WTC11 (cell line): ENCODE data around the gene TRRAP. TPM values are rescaled to one million over a fixed set of nuclear protein-coding genes. Genes with fewer than 3 reads are reported as not detected.

ENCODE experiments used
- ATAC-seq: fragments of 200-7000 bp; cut with Tn5 transposase; 2 replicates; pipeline ENCODE4 v1.10.0; 2021; ENCODE audit warnings: mild to moderate bottlenecking, moderate library complexity
- CTCF ChIA-PET: fragments of 300-600 bp; sonication (Branson Sonifier 250); formaldehyde crosslinking; loops from one replicate; lab custom pipeline; 2021; ENCODE audit warnings: antibody characterized with exemption; lab: Charles Lee
- POLR2A ChIA-PET: fragments of 350-600 bp; sonication (Branson Sonifier 250); formaldehyde crosslinking; loops from one replicate; lab custom pipeline; 2021; ENCODE audit warnings: antibody characterized with exemption; lab: Charles Lee
- DNase-seq: peaks from one replicate; pipeline ENCODE4 v3.0.0; 2021; ENCODE audit warnings: low spot score
- H3K27ac Mint-ChIP-seq: 2 replicates; pipeline ENCODE4 v1.8.0; 2021; ENCODE audit warnings: mixed read lengths
- H3K27me3 Mint-ChIP-seq: 2 replicates; pipeline ENCODE4 v1.8.0; 2021; ENCODE audit warnings: low read depth, mild to moderate bottlenecking, moderate library complexity, mixed read lengths
- H3K36me3 Mint-ChIP-seq: 2 replicates; pipeline ENCODE4 v1.8.0; 2021; ENCODE audit warnings: mixed read lengths
- H3K4me1 Mint-ChIP-seq: 2 replicates; pipeline ENCODE4 v1.8.0; 2022; ENCODE audit warnings: mixed read lengths
- H3K4me3 Mint-ChIP-seq: 2 replicates; pipeline ENCODE4 v1.8.0; 2021; ENCODE audit warnings: mild to moderate bottlenecking, moderate library complexity, mixed read lengths
- H3K9me3 Mint-ChIP-seq: 2 replicates; pipeline ENCODE4 v1.8.0; 2021; ENCODE audit warnings: mixed read lengths
- ATF2 ChIP-seq: sonication (generic); formaldehyde crosslinking; IDR thresholded peaks from 2 replicates; pipeline ENCODE4 v1.8.1; 2022; ENCODE audit warnings: low read depth, missing genetic modification reagents, borderline replicate concordance
- E2F5 ChIP-seq: sonication (generic); formaldehyde crosslinking; IDR thresholded peaks from 2 replicates; pipeline ENCODE4 v1.8.1; 2022; ENCODE audit warnings: mild to moderate bottlenecking, moderate library complexity, missing genetic modification reagents
- FOXP1 ChIP-seq: sonication (generic); formaldehyde crosslinking; IDR thresholded peaks from 2 replicates; pipeline ENCODE4 v1.8.0; 2022; ENCODE audit warnings: missing genetic modification reagents, mild to moderate bottlenecking, moderate library complexity, borderline replicate concordance
- FOXP4 ChIP-seq: sonication (generic); formaldehyde crosslinking; IDR thresholded peaks from 2 replicates; pipeline ENCODE4 v1.8.0; 2022; ENCODE audit warnings: mild to moderate bottlenecking, missing genetic modification reagents
- GTF2I ChIP-seq: fragments of 250-450 bp; sonication (Bioruptor Pico); conservative IDR thresholded peaks from 2 replicates; pipeline ENCODE4 v1.4.0; 2021; ENCODE audit warnings: mild to moderate bottlenecking
- HMGA2 ChIP-seq: fragments of 250-450 bp; sonication (Bioruptor Pico); IDR thresholded peaks from 2 replicates; pipeline ENCODE4 v1.4.0; 2021; ENCODE audit warnings: mild to moderate bottlenecking, moderate library complexity
- MYBL2 ChIP-seq: sonication (generic); formaldehyde crosslinking; IDR thresholded peaks from 2 replicates; pipeline ENCODE4 v1.8.1; 2023; ENCODE audit warnings: mild to moderate bottlenecking, moderate library complexity, missing genetic modification reagents
- NR2C2 ChIP-seq: sonication (generic); formaldehyde crosslinking; IDR thresholded peaks from 2 replicates; pipeline ENCODE4 v1.8.0; 2022; ENCODE audit warnings: mild to moderate bottlenecking, missing genetic modification reagents
- OVOL2 ChIP-seq: fragments of 250-450 bp; sonication (Bioruptor Pico); IDR thresholded peaks from 2 replicates; pipeline ENCODE4 v1.9.0; 2021; ENCODE audit warnings: mild to moderate bottlenecking, borderline replicate concordance
- SP1 ChIP-seq: sonication (generic); formaldehyde crosslinking; conservative IDR thresholded peaks from 2 replicates; pipeline ENCODE4 v1.8.1; 2022; ENCODE audit warnings: missing genetic modification reagents
- TCF7 ChIP-seq: sonication (generic); formaldehyde crosslinking; IDR thresholded peaks from 2 replicates; pipeline ENCODE4 v1.8.0; 2022; ENCODE audit warnings: mild to moderate bottlenecking, low read depth, missing genetic modification reagents, moderate library complexity
- TEAD1 ChIP-seq: sonication (generic); formaldehyde crosslinking; IDR thresholded peaks from 2 replicates; pipeline ENCODE4 v1.8.0; 2022; ENCODE audit warnings: mild to moderate bottlenecking, missing genetic modification reagents
- TEAD4 ChIP-seq: sonication (generic); formaldehyde crosslinking; IDR thresholded peaks from 2 replicates; pipeline ENCODE4 v1.8.0; 2022; ENCODE audit warnings: mild to moderate bottlenecking, missing genetic modification reagents
- ZBTB21 ChIP-seq: sonication (generic); formaldehyde crosslinking; IDR thresholded peaks from 2 replicates; pipeline ENCODE4 v1.8.1; 2023; ENCODE audit warnings: mild to moderate bottlenecking, missing genetic modification reagents, borderline replicate concordance
- ZNF121 ChIP-seq: sonication (generic); formaldehyde crosslinking; IDR thresholded peaks from 2 replicates; pipeline ENCODE4 v1.8.0; 2023; ENCODE audit warnings: missing genetic modification reagents
- ZNF138 ChIP-seq: sonication (generic); formaldehyde crosslinking; conservative IDR thresholded peaks from 2 replicates; pipeline ENCODE4 v1.8.1; 2022; ENCODE audit warnings: mild to moderate bottlenecking, moderate library complexity, missing genetic modification reagents
- ZNF263 ChIP-seq: sonication (generic); formaldehyde crosslinking; IDR thresholded peaks from 2 replicates; pipeline ENCODE4 v1.8.1; 2022; ENCODE audit warnings: low read depth, mild to moderate bottlenecking, moderate library complexity, missing genetic modification reagents
- ZNF512 ChIP-seq: sonication (generic); formaldehyde crosslinking; IDR thresholded peaks from 2 replicates; pipeline ENCODE4 v1.8.1; 2022; ENCODE audit warnings: missing genetic modification reagents, borderline replicate concordance
- ZNF532 ChIP-seq: fragments of 250-450 bp; sonication (Bioruptor Pico); IDR thresholded peaks from 2 replicates; pipeline ENCODE4 v1.9.0; 2021; ENCODE audit warnings: mild to moderate bottlenecking, borderline replicate concordance
- total RNA-seq: library from RNA; stranded (reverse); gene quantifications from 3 replicates; pipeline ENCODE4 v1.2.3, GENCODE V29; 2021
- TF ChIP-seq, protein P1 (sequence below): sonication (generic); formaldehyde crosslinking; IDR thresholded peaks from 2 replicates; pipeline ENCODE4 v1.8.1; 2023; ENCODE audit warnings: mild to moderate bottlenecking, missing genetic modification reagents
- TF ChIP-seq, protein P2 (sequence below): sonication (generic); formaldehyde crosslinking; conservative IDR thresholded peaks from 2 replicates; pipeline ENCODE4 v1.8.1; 2022; ENCODE audit warnings: mild to moderate bottlenecking, missing genetic modification reagents

The TRRAP gene
- total RNA-seq, 1 experiment from 2014 or later: 46.5 TPM

- ChIA-PET POLR2A (no interaction called here), CTCF (interaction anchor here (1.3 kb wide), 1 partner anchor 20 kb away, joined by 3 read pairs; no protein-coding TSS in a partner anchor)
- no peaks in the 10 kb centered on the region for H3K27me3 Mint-ChIP-seq
- peaks cover 13% of the 10 kb centered on the region for H3K4me1 Mint-ChIP-seq
- H3K4me3 Mint-ChIP-seq: no peak overlapping the region
- peak overlapping the region; percentile 35 for H3K27ac Mint-ChIP-seq
- TF ChIP-seq, protein P1, sequence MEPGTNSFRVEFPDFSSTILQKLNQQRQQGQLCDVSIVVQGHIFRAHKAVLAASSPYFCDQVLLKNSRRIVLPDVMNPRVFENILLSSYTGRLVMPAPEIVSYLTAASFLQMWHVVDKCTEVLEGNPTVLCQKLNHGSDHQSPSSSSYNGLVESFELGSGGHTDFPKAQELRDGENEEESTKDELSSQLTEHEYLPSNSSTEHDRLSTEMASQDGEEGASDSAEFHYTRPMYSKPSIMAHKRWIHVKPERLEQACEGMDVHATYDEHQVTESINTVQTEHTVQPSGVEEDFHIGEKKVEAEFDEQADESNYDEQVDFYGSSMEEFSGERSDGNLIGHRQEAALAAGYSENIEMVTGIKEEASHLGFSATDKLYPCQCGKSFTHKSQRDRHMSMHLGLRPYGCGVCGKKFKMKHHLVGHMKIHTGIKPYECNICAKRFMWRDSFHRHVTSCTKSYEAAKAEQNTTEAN (CRISPR knock-in tag): no peak
- TF ChIP-seq TEAD1 (CRISPR knock-in tag) (no peak), TEAD4 (CRISPR knock-in tag) (no peak), ZNF263 (no peak), E2F5 (CRISPR knock-in tag) (no peak), ATF2 (no peak)
- DNase-seq: no peak
- H3K36me3 Mint-ChIP-seq: peaks cover 29% of the 10 kb centered on the region
- no peaks in the 10 kb centered on the region for H3K9me3 Mint-ChIP-seq
- no peak for ATAC-seq
Measured at GRCh38 chr7:99020413-99020715, 142.0 kb downstream of the TRRAP start.

- H3K4me3 Mint-ChIP-seq: no peak overlapping the region
- H3K4me1 Mint-ChIP-seq: peaks cover 13% of the 10 kb centered on the region
- DNase-seq (no peak), ATAC-seq (no peak)
- ChIA-PET POLR2A (interaction anchor here (0.7 kb wide), 2 partner anchors 50 to 252 kb away, joined by 3 to 5 read pairs; no protein-coding TSS in a partner anchor), CTCF (interaction anchor here (1.6 kb wide), 1 partner anchor 289 kb away, joined by 6 read pairs; no protein-coding TSS in a partner anchor)
- H3K27me3 Mint-ChIP-seq: no peaks in the 10 kb centered on the region
- H3K9me3 Mint-ChIP-seq: no peaks in the 10 kb centered on the region
- no peak for TF ChIP-seq MYBL2 (CRISPR knock-in tag)
- no peak for TF ChIP-seq HMGA2
- no peak for TF ChIP-seq ZNF138
- TF ChIP-seq ZBTB21 (CRISPR knock-in tag): no peak
- TF ChIP-seq NR2C2 (CRISPR knock-in tag): no peak
- no peak for TF ChIP-seq GTF2I
- TF ChIP-seq ZNF121: no peak
- no peak for TF ChIP-seq ZNF512 (CRISPR knock-in tag)
- no peak for TF ChIP-seq SP1 (CRISPR knock-in tag)
- TF ChIP-seq, protein P2, sequence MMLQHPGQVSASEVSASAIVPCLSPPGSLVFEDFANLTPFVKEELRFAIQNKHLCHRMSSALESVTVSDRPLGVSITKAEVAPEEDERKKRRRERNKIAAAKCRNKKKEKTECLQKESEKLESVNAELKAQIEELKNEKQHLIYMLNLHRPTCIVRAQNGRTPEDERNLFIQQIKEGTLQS (CRISPR knock-in tag): no peak
- TF ChIP-seq TCF7: no peak
- no peak for TF ChIP-seq ZNF532 (CRISPR knock-in tag)
- TF ChIP-seq FOXP1 (CRISPR knock-in tag): no peak
- no peak for TF ChIP-seq OVOL2 (CRISPR knock-in tag)
- no peak for TF ChIP-seq FOXP4 (CRISPR knock-in tag)
- peaks cover 14% of the 10 kb centered on the region for H3K36me3 Mint-ChIP-seq
- 0 out of 2 replicates have a peak overlapping the region, but pooled peaks have one; percentile 68 for H3K27ac Mint-ChIP-seq
Measured at GRCh38 chr7:99021941-99022560, 143.7 kb downstream of the TRRAP start.
